SJSA1 (cell line): Measurements from ENCODE around the gene GTPBP3. TPM values are rescaled to one million over a fixed set of nuclear protein-coding genes. Genes with fewer than 3 reads are reported as not detected.

Experiments
- DNase-seq, 2 experiments: peaks; one replicate each; pipeline ENCODE4 v3.0.0-alpha.2; 2015 to 2020; ENCODE audit warnings: low spot score in 2 of 2, low read depth in 1 of 2
- H3K27ac ChIP-seq: fragments of 250-450 bp; sonication (Bioruptor Pico); 2 replicates; pipeline ENCODE4 v1.5.1; 2020; ENCODE audit warnings: mild to moderate bottlenecking, moderate library complexity
- H3K27me3 ChIP-seq: fragments of 250-450 bp; sonication (Bioruptor Pico); replicated peaks from 2 replicates; pipeline ENCODE4 v1.5.1; 2020; ENCODE audit warnings: mild to moderate bottlenecking, moderate library complexity
- H3K36me3 ChIP-seq: fragments of 250-450 bp; sonication (Bioruptor Pico); 2 replicates; pipeline ENCODE4 v1.5.1; 2020; ENCODE audit warnings: mild to moderate bottlenecking
- H3K4me1 ChIP-seq: fragments of 250-450 bp; sonication (Bioruptor Pico); replicated peaks from 2 replicates; pipeline ENCODE4 v1.6.1; 2021; ENCODE audit warnings: mild to moderate bottlenecking
- H3K4me3 ChIP-seq: fragments of 250-450 bp; sonication (Bioruptor Pico); 2 replicates; pipeline ENCODE4 v1.5.1; 2020; ENCODE audit warnings: mild to moderate bottlenecking
- H3K9me3 ChIP-seq: fragments of 250-450 bp; sonication (Bioruptor Pico); replicated peaks from 2 replicates; pipeline ENCODE4 v1.5.1; 2020; ENCODE audit warnings: mild to moderate bottlenecking
- total RNA-seq: library from RNA; depleted of rRNA; stranded (reverse); fragments of >200 nt; shearing (Covaris generic); gene quantifications from 2 replicates; pipeline ENCODE4 v1.2.3, GENCODE V29; 2014

The GTPBP3 gene
- total RNA-seq, 1 experiment from 2014 or later: 19.5 TPM

DNA sequence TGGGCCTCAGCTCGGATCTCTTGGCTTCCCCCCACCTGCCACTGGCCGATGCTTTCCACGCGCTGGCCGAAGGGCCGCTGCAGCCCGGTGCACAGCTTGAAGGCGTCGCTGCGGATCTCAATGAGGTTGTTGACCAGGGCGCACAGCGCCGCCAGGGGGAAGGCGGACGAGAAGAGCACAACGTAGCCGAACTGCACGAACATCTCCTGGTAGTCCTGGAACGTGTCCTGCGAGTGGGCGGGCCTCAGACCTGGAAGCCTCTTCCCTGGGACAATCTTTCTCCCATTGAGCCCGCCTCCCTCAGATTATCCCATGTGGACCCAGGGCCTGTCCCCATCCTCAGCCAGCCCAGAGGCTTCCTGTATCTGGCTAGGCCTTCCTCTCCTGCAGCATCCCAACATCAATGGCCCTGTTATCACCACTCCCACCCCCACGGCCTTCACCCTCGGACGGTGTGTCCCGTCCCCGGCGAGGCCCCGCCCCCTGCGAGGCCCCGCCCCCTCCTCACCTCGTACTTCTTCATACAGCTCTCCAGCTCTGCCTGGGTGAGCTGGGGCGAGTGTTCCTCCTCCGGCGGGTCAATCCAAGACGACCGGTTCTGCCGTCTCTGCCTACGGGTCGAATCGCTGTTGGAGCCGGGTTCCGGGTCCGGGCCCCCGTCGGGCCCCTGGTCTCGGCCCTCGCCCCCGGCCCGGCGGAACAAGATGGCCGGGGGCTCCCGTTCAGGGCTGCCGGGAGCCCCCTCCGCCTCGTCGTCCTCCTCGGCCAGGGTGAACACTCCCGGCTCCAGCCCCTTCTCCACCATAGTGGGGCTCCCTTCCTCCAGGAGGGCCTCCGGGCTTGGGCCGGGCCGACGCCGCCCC is 9.5 kb upstream of the GTPBP3 start:
- Histone ChIP-seq H3K27me3 (no peaks in the 10 kb centered on the region), H3K4me1 (peaks cover 20% of the 10 kb centered on the region), H3K9me3 (no peaks in the 10 kb centered on the region; the same call in 1 of the 2 replicates), H3K4me3 (no peak overlapping the region), H3K36me3 (peaks cover 15% of the 10 kb centered on the region), H3K27ac (no peak overlapping the region)
- DNase-seq: no peak

GRCh38 chr19:17328517-17329365 is 8.6 kb upstream of the GTPBP3 start:
- Histone ChIP-seq H3K36me3 (peaks cover 17% of the 10 kb centered on the region), H3K9me3 (no peaks in the 10 kb centered on the region; the same call in 1 of the 2 replicates), H3K27me3 (no peaks in the 10 kb centered on the region), H3K4me3 (no peak overlapping the region), H3K4me1 (peaks cover 21% of the 10 kb centered on the region), H3K27ac (no peak overlapping the region)
- DNase-seq: no peak

- Histone ChIP-seq H3K36me3 (peaks cover 17% of the 10 kb centered on the region), H3K27me3 (no peaks in the 10 kb centered on the region), H3K4me3 (no peak overlapping the region), H3K9me3 (no peaks in the 10 kb centered on the region; the same call in 1 of the 2 replicates), H3K4me1 (peaks cover 29% of the 10 kb centered on the region), H3K27ac (no peak overlapping the region)
- DNase-seq: no peak
These were observed 7.7 kb upstream of the GTPBP3 start for GRCh38 chr19:17329366-17330261.

DNA sequence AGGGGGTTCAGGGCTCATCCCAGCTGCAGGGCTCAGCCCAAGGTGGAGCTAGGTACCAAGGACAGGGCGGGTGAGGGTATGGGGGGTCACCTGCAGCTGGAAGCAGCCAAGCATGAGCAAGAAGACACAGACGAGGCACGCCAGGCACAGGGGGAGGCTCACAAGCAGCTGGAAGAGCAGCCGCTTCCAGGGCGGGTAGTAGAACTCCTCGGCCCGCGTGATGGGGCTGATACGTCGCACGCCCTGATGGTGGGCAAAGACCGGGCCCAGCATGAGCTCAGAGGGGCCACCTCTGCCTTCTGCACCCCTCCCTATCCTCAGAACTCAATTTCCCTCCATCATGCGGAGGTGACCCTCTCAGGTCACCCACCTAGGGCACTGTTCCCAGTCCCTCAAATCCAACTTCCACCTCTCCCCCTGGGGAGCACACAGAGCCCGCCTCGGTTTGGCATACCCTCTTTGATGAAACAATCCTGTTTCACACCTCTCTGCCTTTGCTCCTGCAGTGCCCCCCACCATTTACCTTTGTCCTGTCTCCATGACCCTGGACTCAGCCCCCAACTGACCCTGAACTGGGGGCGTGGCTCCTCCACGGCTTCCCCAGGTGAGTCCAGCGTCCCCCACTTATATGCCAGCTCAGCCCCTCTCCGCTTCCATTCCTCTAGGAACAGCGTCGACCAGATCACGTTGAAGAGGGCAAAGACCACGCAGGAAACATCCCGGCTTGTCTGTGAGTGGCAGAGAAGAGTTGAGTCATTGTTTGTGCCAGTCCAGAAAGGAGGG is 6.9 kb upstream of the GTPBP3 start:
- Histone ChIP-seq H3K4me3 (no peak overlapping the region), H3K27me3 (no peaks in the 10 kb centered on the region)
- DNase-seq: no peak

DNA sequence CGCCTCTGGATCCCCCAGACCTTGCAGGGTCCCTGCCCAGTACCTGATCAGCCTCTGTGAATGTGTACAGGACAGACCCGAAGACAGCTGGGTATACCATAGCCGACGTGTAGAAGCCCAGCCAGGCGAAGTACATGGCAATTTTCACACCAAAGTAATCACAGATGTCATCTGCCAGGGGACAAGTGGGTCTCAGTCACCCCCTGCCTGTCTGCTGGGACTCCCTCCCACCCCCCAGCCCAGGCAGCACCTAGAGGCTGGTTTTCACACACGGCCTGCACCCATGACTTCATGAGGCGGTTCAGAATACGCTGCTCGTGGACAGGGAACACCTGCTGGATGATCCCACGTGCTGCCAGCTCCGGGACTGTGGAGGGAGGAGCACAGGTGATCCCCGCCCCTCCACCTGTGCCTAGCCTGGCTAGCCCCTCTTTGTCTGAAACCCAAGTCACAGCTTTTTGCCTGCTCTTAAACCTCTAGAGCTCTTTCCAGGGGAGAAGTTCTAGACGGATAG is 6.3 kb upstream of the GTPBP3 start:
- Histone ChIP-seq H3K4me1 (peaks cover 24% of the 10 kb centered on the region), H3K27me3 (no peaks in the 10 kb centered on the region), H3K27ac (no peak overlapping the region), H3K9me3 (no peaks in the 10 kb centered on the region; the same call in 1 of the 2 replicates), H3K4me3 (no peak overlapping the region), H3K36me3 (peaks cover 11% of the 10 kb centered on the region; the same call in 1 of the 2 replicates)
- no peak for DNase-seq

More for the DNA sequence above, 6.9 kb upstream of the GTPBP3 start:
- Histone ChIP-seq H3K4me1 (peaks cover 31% of the 10 kb centered on the region), H3K36me3 (peaks cover 11% of the 10 kb centered on the region; the same call in 1 of the 2 replicates), H3K9me3 (no peaks in the 10 kb centered on the region; the same call in 1 of the 2 replicates), H3K27ac (no peak overlapping the region)

DNA sequence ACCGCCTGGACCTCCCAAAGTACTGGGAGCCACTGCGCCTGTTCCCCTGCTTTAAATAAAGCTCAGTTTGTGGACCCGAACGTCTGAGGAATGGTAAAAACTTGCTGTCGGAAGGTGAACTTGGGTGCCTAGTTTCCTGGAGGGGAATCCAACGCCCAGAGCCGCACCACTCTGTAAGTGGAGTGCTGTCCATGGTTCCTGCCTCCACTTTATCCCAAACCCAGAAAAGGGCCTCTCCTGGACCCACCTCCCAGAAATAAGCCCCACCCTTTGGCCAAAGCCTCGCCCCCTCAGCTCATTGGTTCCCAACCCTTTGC is 5.0 kb upstream of the GTPBP3 start:
- Histone ChIP-seq H3K27me3 (no peaks in the 10 kb centered on the region), H3K9me3 (no peaks in the 10 kb centered on the region; the same call in 1 of the 2 replicates), H3K36me3 (peaks cover 9% of the 10 kb centered on the region; the same call in 1 of the 2 replicates), H3K27ac (no peak overlapping the region), H3K4me1 (peaks cover 18% of the 10 kb centered on the region), H3K4me3 (no peak overlapping the region)
- no peak for DNase-seq

- Histone ChIP-seq H3K27ac (no peak overlapping the region), H3K4me1 (peaks cover 23% of the 10 kb centered on the region), H3K27me3 (no peaks in the 10 kb centered on the region), H3K4me3 (no peak overlapping the region), H3K9me3 (no peaks in the 10 kb centered on the region), H3K36me3 (peaks cover 8% of the 10 kb centered on the region; the same call in 1 of the 2 replicates)
- peak; percentile 39 to 59 for DNase-seq
These were observed 4.4 kb upstream of the GTPBP3 start for GRCh38 chr19:17332677-17333581.

DNA sequence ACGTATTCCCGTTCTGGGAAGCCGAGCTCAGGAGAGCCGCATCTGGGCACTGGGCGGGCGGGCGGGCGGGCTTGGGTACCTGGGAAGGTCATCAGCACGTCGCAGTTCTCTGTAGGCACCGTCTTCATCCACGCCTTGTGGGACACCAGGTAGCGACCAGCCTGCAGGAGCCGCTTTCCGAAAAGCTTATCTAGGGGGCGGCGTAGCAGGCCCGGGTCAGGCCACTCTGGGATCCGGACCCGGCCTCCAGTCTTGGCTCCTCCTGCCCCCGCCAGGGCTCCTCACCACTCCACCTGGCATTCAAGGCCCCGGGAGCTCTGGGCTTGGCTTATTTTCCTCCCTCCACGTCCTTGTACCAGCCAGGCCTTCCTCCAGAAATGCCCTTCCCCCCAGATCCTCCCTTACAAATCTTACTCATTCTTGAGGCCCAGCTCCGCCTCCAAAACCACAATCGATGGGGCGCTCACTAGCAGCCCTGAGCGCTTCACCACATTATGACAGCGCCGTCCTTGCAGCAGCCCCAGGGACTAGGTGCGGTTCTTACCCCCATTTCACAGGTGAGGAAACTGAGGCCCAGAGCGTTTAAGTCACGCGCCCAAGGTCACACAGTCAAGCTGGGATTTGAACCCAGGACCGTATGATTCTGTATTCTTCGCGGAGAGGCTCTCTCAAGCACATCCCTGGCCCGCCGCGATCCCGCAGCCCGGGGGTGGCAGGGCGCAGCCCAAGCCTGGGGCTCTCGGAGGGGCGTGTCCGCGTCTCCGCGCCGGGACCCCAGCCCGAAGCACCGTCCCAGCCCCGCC is 3.5 kb upstream of the GTPBP3 start:
- H3K36me3 ChIP-seq: peaks cover 13% of the 10 kb centered on the region
- peaks cover 27% of the 10 kb centered on the region for H3K4me1 ChIP-seq
- peak; percentile 57 to 69 for DNase-seq
- no peaks in the 10 kb centered on the region for H3K9me3 ChIP-seq
- no peak overlapping the region for H3K27ac ChIP-seq
- peak overlapping the region; percentile 56 for H3K4me3 ChIP-seq
- H3K27me3 ChIP-seq: no peaks in the 10 kb centered on the region

- Histone ChIP-seq H3K27ac (no peak within 1 kb of the TSS), H3K4me1 (peaks cover 27% of the 10 kb centered on the region), H3K4me3 (peak within 1 kb of the TSS; percentile 56), H3K27me3 (no peaks in the 10 kb centered on the region), H3K9me3 (no peaks in the 10 kb centered on the region), H3K36me3 (peaks cover 13% of the 10 kb centered on the region)
- DNase-seq: peak; percentile 91 to 98
These were observed 2.6 kb upstream of the GTPBP3 start, which contains the start of gene ANO8 for GRCh38 chr19:17334414-17335409. Gene ANO8, minus strand, starts transcription at chr19:17334855. Its CDS starts 185 bp downstream, at chr19:17334670.

DNA sequence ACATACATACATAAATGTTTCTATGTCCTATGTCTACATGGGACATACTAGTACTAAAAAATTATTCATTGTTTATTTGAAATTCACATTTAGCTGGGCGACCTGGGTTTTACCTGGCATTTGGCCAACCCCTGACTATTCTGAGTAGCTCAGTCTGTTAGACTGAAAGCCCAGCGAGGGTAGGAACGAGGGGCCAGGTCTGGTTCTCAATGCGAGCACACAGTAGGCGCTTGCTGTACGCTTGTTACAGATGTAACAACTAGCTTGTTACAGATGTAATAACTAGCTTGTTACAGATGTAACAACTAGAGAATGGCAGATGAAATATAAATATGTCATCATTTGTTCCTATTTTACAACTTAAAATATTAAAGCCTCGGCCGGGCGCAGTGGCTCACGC is 1.8 kb upstream of the GTPBP3 start:
- Histone ChIP-seq H3K4me1 (peaks cover 27% of the 10 kb centered on the region), H3K27ac (no peak overlapping the region), H3K4me3 (no peak overlapping the region), H3K27me3 (no peaks in the 10 kb centered on the region), H3K9me3 (no peaks in the 10 kb centered on the region), H3K36me3 (peaks cover 13% of the 10 kb centered on the region)
- no peak for DNase-seq
